Measurements from ENCODE around the gene PGM2.

PGM2 gene

DNA sequence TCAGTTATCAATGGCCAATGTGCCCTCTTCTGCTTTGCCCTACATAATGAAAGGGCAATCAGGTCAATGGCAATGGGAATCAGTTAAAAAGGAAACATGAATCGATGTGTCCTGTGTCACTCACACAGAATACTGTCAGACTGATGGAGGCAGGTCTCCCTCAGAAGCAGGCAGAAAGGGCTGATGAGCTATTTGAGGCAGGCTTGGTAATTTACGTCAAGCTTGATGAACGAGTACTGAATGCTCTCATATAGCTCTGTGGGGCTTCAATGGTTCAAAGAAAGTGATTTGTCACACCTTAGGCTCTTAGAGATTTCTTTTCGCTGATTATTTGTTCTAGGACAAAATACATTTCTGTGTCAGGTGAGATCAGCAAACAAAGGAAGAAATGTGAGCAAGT lies 41.8 kb downstream of the PGM2 start:
- H3K4me1 ChIP-seq (ENCODE audit: control insufficient read depth in 1 of 2, insufficient read depth in 1 of 2, low read depth in 1 of 2, low read length in 1 of 2) = peaks cover 67 to 78% of the 10 kb centered on the region in 2 experiments
- peaks cover 21% of the 10 kb centered on the region for H3K36me3 ChIP-seq
- TF ChIP-seq, protein P1, sequence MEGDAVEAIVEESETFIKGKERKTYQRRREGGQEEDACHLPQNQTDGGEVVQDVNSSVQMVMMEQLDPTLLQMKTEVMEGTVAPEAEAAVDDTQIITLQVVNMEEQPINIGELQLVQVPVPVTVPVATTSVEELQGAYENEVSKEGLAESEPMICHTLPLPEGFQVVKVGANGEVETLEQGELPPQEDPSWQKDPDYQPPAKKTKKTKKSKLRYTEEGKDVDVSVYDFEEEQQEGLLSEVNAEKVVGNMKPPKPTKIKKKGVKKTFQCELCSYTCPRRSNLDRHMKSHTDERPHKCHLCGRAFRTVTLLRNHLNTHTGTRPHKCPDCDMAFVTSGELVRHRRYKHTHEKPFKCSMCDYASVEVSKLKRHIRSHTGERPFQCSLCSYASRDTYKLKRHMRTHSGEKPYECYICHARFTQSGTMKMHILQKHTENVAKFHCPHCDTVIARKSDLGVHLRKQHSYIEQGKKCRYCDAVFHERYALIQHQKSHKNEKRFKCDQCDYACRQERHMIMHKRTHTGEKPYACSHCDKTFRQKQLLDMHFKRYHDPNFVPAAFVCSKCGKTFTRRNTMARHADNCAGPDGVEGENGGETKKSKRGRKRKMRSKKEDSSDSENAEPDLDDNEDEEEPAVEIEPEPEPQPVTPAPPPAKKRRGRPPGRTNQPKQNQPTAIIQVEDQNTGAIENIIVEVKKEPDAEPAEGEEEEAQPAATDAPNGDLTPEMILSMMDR (IDR thresholded peaks at IDR 0.05) = no peak
- peak overlapping the region; percentile 86 for H3K27ac ChIP-seq
- no peak overlapping the region for H3K4me3 ChIP-seq (ENCODE audit: low read depth in 1 of 2, low read length in 1 of 2)
- H3K9me3 ChIP-seq = no peaks in the 10 kb centered on the region
- no peaks in the 10 kb centered on the region for H3K27me3 ChIP-seq

DNA sequence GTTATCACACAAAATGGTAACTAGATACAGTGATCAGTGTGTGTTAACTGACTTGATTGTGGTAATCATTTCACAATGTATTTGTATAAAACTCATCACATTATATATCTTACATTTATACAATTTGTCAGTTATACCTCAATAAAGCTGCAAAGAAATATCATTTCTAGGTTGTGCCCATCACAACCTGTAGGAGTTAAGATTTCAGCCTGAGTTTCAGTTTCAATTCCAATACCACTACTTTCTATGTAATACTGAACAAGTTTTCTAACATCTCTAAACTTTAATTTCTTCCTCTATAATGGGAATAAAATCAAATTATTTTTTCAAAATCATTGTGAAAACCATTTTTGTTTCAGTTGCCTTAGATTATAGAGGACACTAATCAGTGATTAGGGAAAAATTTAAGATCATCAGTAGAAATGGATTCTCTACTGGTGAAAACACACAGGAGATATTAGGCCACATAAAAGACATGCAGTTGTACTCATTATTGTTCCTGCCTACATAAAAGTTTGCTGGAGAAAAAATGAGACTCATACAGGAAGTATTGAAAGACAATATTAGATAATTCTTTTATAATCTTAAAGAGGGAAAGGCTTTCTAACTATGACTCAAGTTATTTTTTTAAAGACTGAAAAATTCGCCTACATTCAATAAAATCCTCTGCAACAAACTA lies 46.0 kb downstream of the PGM2 start:
- Histone ChIP-seq H3K27ac (peak overlapping the region; percentile 51), H3K36me3 (peaks cover 25% of the 10 kb centered on the region), H3K4me1 (ENCODE audit: control insufficient read depth in 1 of 2, insufficient read depth in 1 of 2, low read depth in 1 of 2, low read length in 1 of 2) (peaks cover 32 to 41% of the 10 kb centered on the region in 2 experiments), H3K4me3 (ENCODE audit: low read depth in 1 of 2, low read length in 1 of 2) (no peak overlapping the region), H3K9me3 (no peaks in the 10 kb centered on the region), H3K27me3 (no peaks in the 10 kb centered on the region)
- TF ChIP-seq, protein P1 (IDR thresholded peaks at IDR 0.05) = no peak

DNA sequence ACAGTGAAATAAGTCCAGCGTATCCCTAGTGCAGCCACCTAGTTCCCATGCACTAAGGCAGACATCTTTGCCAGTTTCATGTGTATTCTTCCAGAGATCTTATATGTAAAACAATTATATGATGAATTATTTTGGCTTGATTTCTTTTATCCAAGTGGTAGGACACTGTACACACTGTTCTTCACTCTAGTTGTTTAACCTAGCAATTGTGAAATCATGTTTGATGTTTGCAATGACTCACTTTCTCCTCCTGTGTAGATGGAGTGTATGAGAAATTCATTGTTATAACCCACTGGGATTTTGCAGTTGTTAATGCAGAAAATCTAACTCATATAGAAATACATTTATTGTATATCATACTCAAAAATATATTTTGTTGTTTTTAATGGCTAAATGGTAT lies 46.9 kb downstream of the PGM2 start:
- H3K27ac ChIP-seq = no peak overlapping the region
- peaks cover 28 to 38% of the 10 kb centered on the region in 2 experiments for H3K4me1 ChIP-seq (ENCODE audit: control insufficient read depth in 1 of 2, insufficient read depth in 1 of 2, low read depth in 1 of 2, low read length in 1 of 2)
- no peaks in the 10 kb centered on the region for H3K9me3 ChIP-seq
- H3K27me3 ChIP-seq = no peaks in the 10 kb centered on the region
- H3K4me3 ChIP-seq (ENCODE audit: low read depth in 1 of 2, low read length in 1 of 2) = no peak overlapping the region
- H3K36me3 ChIP-seq = peaks cover 23% of the 10 kb centered on the region
- TF ChIP-seq, protein P1 (IDR thresholded peaks at IDR 0.05) = no peak

DNA sequence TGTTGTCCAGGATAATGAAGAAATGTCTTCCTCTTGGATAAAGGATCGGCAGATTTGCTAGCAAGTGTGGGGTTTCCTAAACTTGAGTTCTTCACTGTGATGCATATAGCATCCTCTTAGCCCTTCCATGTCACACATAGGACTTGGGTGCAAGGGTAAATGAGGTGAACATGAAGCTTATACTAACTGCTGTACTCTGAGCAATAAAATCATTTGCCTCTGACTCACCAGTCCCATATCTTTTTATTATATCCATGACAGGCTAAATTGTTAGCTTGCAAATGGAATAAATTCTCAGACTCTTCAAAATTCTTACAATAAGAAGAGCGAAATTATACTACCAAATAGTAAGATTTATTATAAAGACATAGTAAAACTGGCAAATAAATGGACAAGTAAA lies 49.7 kb downstream of the PGM2 start:
- Histone ChIP-seq H3K27ac (no peak overlapping the region), H3K9me3 (no peaks in the 10 kb centered on the region), H3K4me1 (ENCODE audit: control insufficient read depth in 1 of 2, insufficient read depth in 1 of 2, low read depth in 1 of 2, low read length in 1 of 2) (peaks cover 41 to 44% of the 10 kb centered on the region in 2 experiments), H3K4me3 (ENCODE audit: low read depth in 1 of 2, low read length in 1 of 2) (no peak overlapping the region), H3K27me3 (no peaks in the 10 kb centered on the region), H3K36me3 (peaks cover 9% of the 10 kb centered on the region)
- TF ChIP-seq, protein P1 (IDR thresholded peaks at IDR 0.05) = no peak

DNA sequence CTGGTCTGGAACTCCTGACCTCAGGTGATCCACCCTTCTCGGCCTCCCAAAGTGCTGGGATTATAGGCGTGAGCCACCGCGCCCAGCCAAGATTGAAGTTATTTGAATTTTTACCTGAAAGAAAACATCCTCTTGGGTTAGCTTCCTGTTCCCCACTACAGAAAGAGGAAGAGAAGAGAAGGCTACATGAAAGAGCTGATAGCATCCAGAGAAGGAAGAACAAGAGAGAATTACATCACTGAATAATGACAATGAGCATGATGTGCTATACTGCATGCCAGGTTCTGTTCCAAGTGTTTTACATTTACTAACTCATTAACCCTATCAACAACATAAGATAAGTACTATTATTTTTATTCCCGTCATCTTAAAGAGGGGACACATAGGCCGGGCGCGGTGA lies 52.9 kb downstream of the PGM2 start:
- TF ChIP-seq, protein P1 (IDR thresholded peaks at IDR 0.05) = no peak
- Histone ChIP-seq H3K4me1 (ENCODE audit: control insufficient read depth in 1 of 2, insufficient read depth in 1 of 2, low read depth in 1 of 2, low read length in 1 of 2) (peaks cover 46 to 51% of the 10 kb centered on the region in 2 experiments), H3K36me3 (peaks cover 6% of the 10 kb centered on the region), H3K4me3 (ENCODE audit: low read depth in 1 of 2, low read length in 1 of 2) (peak overlapping the region; percentile 4 to 39), H3K27ac (peak overlapping the region; percentile 91), H3K27me3 (no peaks in the 10 kb centered on the region), H3K9me3 (no peaks in the 10 kb centered on the region)
